GM18907 (cell line): ENCODE measurements around the gene CD164.
"Not testable (repeated sequence)": the region's sequence is repeated elsewhere in the genome, so short reads cannot be mapped to it uniquely, and the experiment has no call there.

ENCODE experiments used
- ATAC-seq: cut with Tn5 transposase; IDR thresholded peaks from one replicate; pipeline ENCODE4 v1.9.1; 2021; ENCODE audit warnings: mild to moderate bottlenecking, moderate library complexity; ENCODE audit not compliant: unreplicated experiment

CD164 gene

GRCh38 chr6:109377717-109378116 is 4.5 kb downstream of the CD164 start:
- no peak for ATAC-seq

- no peak for ATAC-seq
Observed at GRCh38 chr6:109374326-109374892, 7.9 kb downstream of the CD164 start.

GRCh38 chr6:109373762-109374161 is 8.5 kb downstream of the CD164 start:
- ATAC-seq, result peak; percentile 96

GRCh38 chr6:109373331-109373730 is 8.9 kb downstream of the CD164 start:
- ATAC-seq, result peak; percentile 4

GRCh38 chr6:109372130-109372529 is 10.1 kb downstream of the CD164 start:
- no peak for ATAC-seq

GRCh38 chr6:109370792-109371191 is 11.5 kb downstream of the CD164 start:
- no peak for ATAC-seq

- ATAC-seq, result no peak
Observed at GRCh38 chr6:109370336-109370735, 11.9 kb downstream of the CD164 start.

GRCh38 chr6:109369728-109370127 is 12.5 kb downstream of the CD164 start:
- no peak for ATAC-seq

- not testable (repeated sequence) for ATAC-seq
Observed at GRCh38 chr6:109364382-109365078, 17.7 kb downstream of the CD164 start.

GRCh38 chr6:109363753-109364152 is 18.5 kb downstream of the CD164 start:
- ATAC-seq, result no peak

GRCh38 chr6:109362102-109362884 is 20.0 kb downstream of the CD164 start:
- ATAC-seq, result no peak

- ATAC-seq, result no peak
Observed at GRCh38 chr6:109360791-109361190, 21.5 kb downstream of the CD164 start.

- ATAC-seq, result no peak
Observed at GRCh38 chr6:109360281-109360680, 22.0 kb downstream of the CD164 start.

- no peak for ATAC-seq
Observed at GRCh38 chr6:109359248-109359647, 23.0 kb downstream of the CD164 start.

- no peak for ATAC-seq
Observed at GRCh38 chr6:109358204-109358603, 24.1 kb downstream of the CD164 start.

- no peak for ATAC-seq
Observed at GRCh38 chr6:109356237-109356636, 26.0 kb downstream of the CD164 start.

GRCh38 chr6:109351231-109352130 is 30.8 kb downstream of the CD164 start:
- ATAC-seq, result no peak

GRCh38 chr6:109349419-109349987 is 32.8 kb downstream of the CD164 start:
- no peak for ATAC-seq

- ATAC-seq, result no peak
Observed at GRCh38 chr6:109348226-109348625, 34.0 kb downstream of the CD164 start.

- no peak for ATAC-seq
Observed at GRCh38 chr6:109347779-109348178, 34.5 kb downstream of the CD164 start.

- ATAC-seq, result no peak
Observed at GRCh38 chr6:109345986-109346385, 36.3 kb downstream of the CD164 start.
